A549 (cell line): ENCODE measurements around the gene MARS1. TPM values are rescaled to one million over a fixed set of nuclear protein-coding genes. Genes with fewer than 3 reads are reported as not detected.

Source experiments
- ATAC-seq, 2 experiments: fragments of 200-7000 bp in 1 of 2; fragments of >200 bp in 1 of 2; cut with Nextera tagmentation in 1 of 2; cut with Tn5 transposase in 1 of 2; 3 replicates each; pipeline versions ENCODE4 v1.8.0 to v1.9.1; 2018 to 2020; ENCODE audit warnings: mild to moderate bottlenecking in 1 of 2, moderate library complexity in 1 of 2
- CTCF ChIA-PET: fragments of 300-600 bp; sonication (Branson Sonifier 250); formaldehyde crosslinking; extraction: SDS; loops from one replicate; lab custom pipeline; 2021; ENCODE audit warnings: antibody characterized with exemption, inconsistent platforms; lab: Yijun Ruan, JAX
- POLR2A ChIA-PET: fragments of 350-600 bp; formaldehyde crosslinking; extraction: SDS; loops from one replicate; lab custom pipeline; 2021; ENCODE audit warnings: antibody characterized with exemption, inconsistent platforms; lab: Yijun Ruan, JAX
- DNase-seq, 2 experiments: peaks; one replicate each; pipeline versions ENCODE4 v3.0.0 to v3.0.0-alpha.2; 2011 to 2016; ENCODE audit warnings: low read depth in 1 of 2, low spot score in 1 of 2
- FAIRE-seq: peaks from 2 replicates; lab custom pipeline; 2011; peaks lifted over from hg19 to GRCh38; lab: Jason Lieb, UNC
- H3K27ac ChIP-seq, 2 experiments: fragments of >200 bp; sonication (Bioruptor Twin); formaldehyde crosslinking; 3 replicates each; pipeline ENCODE4 v1.5.1; 2016 to 2017
- H3K4me1 ChIP-seq: fragments of >200 bp; sonication (Bioruptor Twin); formaldehyde crosslinking; 3 replicates; pipeline ENCODE4 v1.6.1; 2016
- H3K4me2 ChIP-seq: fragments of >200 bp; sonication (Bioruptor Twin); formaldehyde crosslinking; 3 replicates; pipeline ENCODE4 v1.6.1; 2016
- H3K4me3 ChIP-seq: fragments of >200 bp; sonication (Bioruptor Twin); formaldehyde crosslinking; 3 replicates; pipeline ENCODE4 v1.5.1; 2016
- H3K9me3 ChIP-seq: fragments of >200 bp; sonication (Bioruptor Twin); formaldehyde crosslinking; 3 replicates; pipeline ENCODE4 v1.6.1; 2016
- CBX2 ChIP-seq: fragments of 200-600 bp; sonication (generic); IDR thresholded peaks from 2 replicates; pipeline ENCODE4 v1.6.1; 2016; ENCODE audit warnings: low read depth, mild to moderate bottlenecking, borderline replicate concordance
- CEBPB ChIP-seq, 2 experiments: fragments of >200 bp in 1 of 2; sonication (Bioruptor Twin) in 1 of 2; formaldehyde crosslinking in 1 of 2; IDR thresholded peaks; 2 replicates each; pipeline ENCODE4 v1.6.1; 2012 to 2016
- CHD4 ChIP-seq: fragments of 200-600 bp; sonication (generic); IDR thresholded peaks from 2 replicates; pipeline ENCODE4 v1.6.1; 2016; ENCODE audit warnings: antibody characterized with exemption, mild to moderate bottlenecking, borderline replicate concordance
- GATA3 ChIP-seq: IDR thresholded peaks from 2 replicates; pipeline ENCODE4 v1.6.1; 2012; ENCODE audit warnings: borderline replicate concordance
- HEYL ChIP-seq: fragments of 250-450 bp; sonication (Bioruptor Pico); IDR thresholded peaks from 2 replicates; pipeline ENCODE4 v1.8.0; 2021; ENCODE audit warnings: mild to moderate bottlenecking, moderate library complexity
- HOXB13 ChIP-seq: fragments of 250-450 bp; sonication (Bioruptor Pico); IDR thresholded peaks from 2 replicates; pipeline ENCODE4 v1.5.0; 2020; ENCODE audit warnings: low read depth, mild to moderate bottlenecking, moderate library complexity
- MAZ ChIP-seq: fragments of 150-350 bp; IDR thresholded peaks from 2 replicates; pipeline ENCODE4 v1.6.1; 2014; ENCODE audit warnings: antibody characterized with exemption, low read depth, low read length, borderline replicate concordance
- POLR2AphosphoS2 ChIP-seq: conservative IDR thresholded peaks from 2 replicates; pipeline ENCODE4 v1.6.1; 2012; ENCODE audit warnings: low read length, improper control_type of control experiment, inconsistent platforms
- RAD21 ChIP-seq, 2 experiments: fragments of >200 bp in 1 of 2; sonication (Bioruptor Twin) in 1 of 2; formaldehyde crosslinking in 1 of 2; IDR thresholded peaks in 1 of 2; conservative IDR thresholded peaks in 1 of 2; 2 replicates in 1 of 2; 3 replicates in 1 of 2; pipeline ENCODE4 v1.6.1; 2012 to 2018; ENCODE audit warnings: inconsistent platforms in 1 of 2
- SREBF2 ChIP-seq: fragments of 450-650 bp; IDR thresholded peaks from 2 replicates; pipeline ENCODE4 v1.6.1; 2014; ENCODE audit warnings: mild to moderate bottlenecking, moderate library complexity
- TP53 ChIP-seq: fragments of 250-450 bp; sonication (Bioruptor Pico); IDR thresholded peaks from 2 replicates; pipeline ENCODE4 v1.5.0; 2021; ENCODE audit warnings: mild to moderate bottlenecking, moderate library complexity
- ZC3H11A ChIP-seq: fragments of 450-650 bp; IDR thresholded peaks from 2 replicates; pipeline ENCODE4 v1.6.1; 2014; ENCODE audit warnings: antibody characterized with exemption, mild to moderate bottlenecking
- ZSCAN20 ChIP-seq: fragments of 250-450 bp; sonication (Bioruptor Pico); IDR thresholded peaks from 2 replicates; pipeline ENCODE4 v1.8.0; 2022; ENCODE audit warnings: mild to moderate bottlenecking, moderate library complexity
- WGBS: methylation state at CpG from one replicate; pipeline ENCODE4 v1.1.6; 2017; ENCODE audit errors: missing lambda C conversion rate; 5-methylcytosine and 5-hydroxymethylcytosine counted together
- polyA plus RNA-seq, 4 experiments: library from polyadenylated mRNA; depleted of rRNA in 3 of 4; stranded (reverse); fragments of >200 nt; fragmentation: RNase III in 1 of 4; extraction: RNeasy Plus Mini Kit Qiagen cat#74134 plus additional on column Dnase treatment in 1 of 4; gene quantifications; 2 replicates in 3 of 4; 3 replicates in 1 of 4; pipeline ENCODE4 v1.2.3, GENCODE V29; 2011 to 2017
- TF ChIP-seq, protein P1 (sequence below): fragments of 200-600 bp; sonication (generic); IDR thresholded peaks from 2 replicates; pipeline ENCODE4 v1.6.1; 2016; ENCODE audit warnings: antibody characterized with exemption, mild to moderate bottlenecking, moderate library complexity

The MARS1 gene
- polyA plus RNA-seq, 2 of the 4 experiments (the other 2 are of a cell fraction) = 227 to 372 TPM

DNA sequence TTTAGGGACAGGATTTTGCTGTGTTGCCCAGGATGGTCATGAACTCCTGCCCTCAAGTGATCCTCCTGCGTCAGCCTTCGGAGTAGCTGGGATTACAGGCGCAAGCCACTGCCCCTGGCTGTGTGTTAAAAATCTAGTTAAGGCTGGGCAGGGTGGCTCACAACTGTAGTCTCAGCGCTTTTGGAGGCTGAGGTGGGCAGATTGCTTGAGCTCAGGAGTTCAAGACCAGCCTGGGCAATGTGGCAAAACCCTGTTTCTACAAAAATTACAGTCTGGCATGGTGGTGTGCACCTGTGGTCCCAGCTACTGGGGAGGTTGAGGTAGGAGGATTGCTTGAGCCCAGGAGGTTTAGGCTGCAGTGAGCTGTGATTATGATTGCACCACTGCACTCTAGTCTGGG, 23.3 kb downstream of the MARS1 start:
- no peak overlapping the region for H3K27ac ChIP-seq
- WGBS = 91% methylated on average over 4 of the region's 4 CpGs

DNA sequence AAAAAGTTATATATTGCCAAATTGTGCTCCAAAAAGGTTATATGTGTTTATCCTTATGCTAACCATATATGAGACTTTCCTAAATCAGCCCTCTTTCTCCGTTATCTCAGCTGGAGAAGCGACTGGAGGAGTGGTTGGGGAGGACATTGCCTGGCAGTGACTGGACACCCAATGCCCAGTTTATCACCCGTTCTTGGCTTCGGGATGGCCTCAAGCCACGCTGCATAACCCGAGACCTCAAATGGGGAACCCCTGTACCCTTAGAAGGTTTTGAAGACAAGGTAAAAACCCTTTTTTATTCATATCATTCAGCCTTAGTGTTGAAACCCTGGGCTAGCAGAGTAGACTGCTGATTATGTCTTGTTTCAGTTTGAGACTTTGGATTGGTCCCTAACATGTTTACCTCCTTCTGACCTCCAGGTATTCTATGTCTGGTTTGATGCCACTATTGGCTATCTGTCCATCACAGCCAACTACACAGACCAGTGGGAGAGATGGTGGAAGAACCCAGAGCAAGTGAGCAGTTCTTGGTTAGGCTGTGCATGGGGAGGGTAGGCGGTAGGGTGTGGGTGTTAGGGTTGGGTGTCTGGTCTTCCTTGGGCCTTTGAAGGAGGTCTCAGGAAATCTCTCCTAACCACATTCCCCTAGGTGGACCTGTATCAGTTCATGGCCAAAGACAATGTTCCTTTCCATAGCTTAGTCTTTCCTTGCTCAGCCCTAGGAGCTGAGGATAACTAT, 23.9 kb downstream of the MARS1 start:
- CTCF ChIA-PET = interaction anchor here (0.6 to 2.1 kb wide), 5 partner anchors 9 to 205 kb away, joined by 3 to 11 read pairs (median 3); no protein-coding TSS in a partner anchor
- FAIRE-seq = no peak
- no peak overlapping the region for H3K4me3 ChIP-seq
- H3K9me3 ChIP-seq = no peaks in the 10 kb centered on the region
- DNase-seq = no peak
- 95% methylated on average over 7 of the region's 7 CpGs for WGBS
- no peak overlapping the region for H3K4me2 ChIP-seq
- no peak overlapping the region for H3K27ac ChIP-seq
- TF ChIP-seq POLR2AphosphoS2 = 0 out of 2 replicates have a peak, but pooled peaks have one; percentile 53
- TF ChIP-seq, protein P1, sequence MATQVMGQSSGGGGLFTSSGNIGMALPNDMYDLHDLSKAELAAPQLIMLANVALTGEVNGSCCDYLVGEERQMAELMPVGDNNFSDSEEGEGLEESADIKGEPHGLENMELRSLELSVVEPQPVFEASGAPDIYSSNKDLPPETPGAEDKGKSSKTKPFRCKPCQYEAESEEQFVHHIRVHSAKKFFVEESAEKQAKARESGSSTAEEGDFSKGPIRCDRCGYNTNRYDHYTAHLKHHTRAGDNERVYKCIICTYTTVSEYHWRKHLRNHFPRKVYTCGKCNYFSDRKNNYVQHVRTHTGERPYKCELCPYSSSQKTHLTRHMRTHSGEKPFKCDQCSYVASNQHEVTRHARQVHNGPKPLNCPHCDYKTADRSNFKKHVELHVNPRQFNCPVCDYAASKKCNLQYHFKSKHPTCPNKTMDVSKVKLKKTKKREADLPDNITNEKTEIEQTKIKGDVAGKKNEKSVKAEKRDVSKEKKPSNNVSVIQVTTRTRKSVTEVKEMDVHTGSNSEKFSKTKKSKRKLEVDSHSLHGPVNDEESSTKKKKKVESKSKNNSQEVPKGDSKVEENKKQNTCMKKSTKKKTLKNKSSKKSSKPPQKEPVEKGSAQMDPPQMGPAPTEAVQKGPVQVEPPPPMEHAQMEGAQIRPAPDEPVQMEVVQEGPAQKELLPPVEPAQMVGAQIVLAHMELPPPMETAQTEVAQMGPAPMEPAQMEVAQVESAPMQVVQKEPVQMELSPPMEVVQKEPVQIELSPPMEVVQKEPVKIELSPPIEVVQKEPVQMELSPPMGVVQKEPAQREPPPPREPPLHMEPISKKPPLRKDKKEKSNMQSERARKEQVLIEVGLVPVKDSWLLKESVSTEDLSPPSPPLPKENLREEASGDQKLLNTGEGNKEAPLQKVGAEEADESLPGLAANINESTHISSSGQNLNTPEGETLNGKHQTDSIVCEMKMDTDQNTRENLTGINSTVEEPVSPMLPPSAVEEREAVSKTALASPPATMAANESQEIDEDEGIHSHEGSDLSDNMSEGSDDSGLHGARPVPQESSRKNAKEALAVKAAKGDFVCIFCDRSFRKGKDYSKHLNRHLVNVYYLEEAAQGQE = no peak
- TF ChIP-seq, all 56 proteins: peak for 1
- ATAC-seq = no peak
- peaks cover 4% of the 10 kb centered on the region; the same call in 2 of the 3 replicates for H3K4me1 ChIP-seq
- POLR2A ChIA-PET = interaction anchor here (0.6 to 1.6 kb wide), 5 partner anchors 7 to 1684 kb away, joined by 3 to 5 read pairs (median 5); partner anchors contain the start of gene DDIT3

More for the DNA sequence above, 23.3 kb downstream of the MARS1 start:
- Histone ChIP-seq H3K4me1 (no peaks in the 10 kb centered on the region; the same call in 2 of the 3 replicates), H3K9me3 (no peaks in the 10 kb centered on the region), H3K4me3 (no peak overlapping the region)
- POLR2A ChIA-PET = interaction anchor here (0.6 to 1.6 kb wide), 4 partner anchors 8 to 1685 kb away, joined by 3 to 5 read pairs (median 5); no protein-coding TSS in a partner anchor
- no peak for DNase-seq
- FAIRE-seq = no peak
- CTCF ChIA-PET = interaction anchor here (0.6 to 2.1 kb wide), 5 partner anchors 8 to 72 kb away, joined by 3 to 11 read pairs (median 3); no protein-coding TSS in a partner anchor
- TF ChIP-seq HEYL (CRISPR knock-in tag) (no peak), HOXB13 (no peak), ZC3H11A (no peak)
- TF ChIP-seq, all 56 proteins: peak for 0
- H3K4me2 ChIP-seq = no peak overlapping the region
- no peak for ATAC-seq

DNA sequence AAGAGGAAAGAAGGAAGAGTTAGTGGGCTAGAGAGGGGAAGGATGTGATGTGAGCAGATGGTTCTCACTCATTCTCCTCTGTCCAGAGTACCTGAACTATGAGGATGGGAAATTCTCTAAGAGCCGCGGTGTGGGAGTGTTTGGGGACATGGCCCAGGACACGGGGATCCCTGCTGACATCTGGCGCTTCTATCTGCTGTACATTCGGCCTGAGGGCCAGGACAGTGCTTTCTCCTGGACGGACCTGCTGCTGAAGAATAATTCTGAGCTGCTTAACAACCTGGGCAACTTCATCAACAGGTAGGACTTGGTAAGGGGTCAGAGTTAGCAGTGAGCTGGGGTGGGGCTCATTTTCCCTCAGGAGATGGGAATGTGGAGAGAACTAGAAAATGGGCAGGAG, 24.8 kb downstream of the MARS1 start:
- H3K27ac ChIP-seq = no peak overlapping the region
- ChIA-PET POLR2A (interaction anchor here (0.8 kb wide), 1 partner anchor 8 kb away, joined by 3 read pairs; the partner anchor contains the start of gene DDIT3), CTCF (interaction anchor here (1.3 to 2.1 kb wide), 2 partner anchors 10 to 53 kb away, joined by 3 to 11 read pairs; no protein-coding TSS in a partner anchor)
- H3K4me3 ChIP-seq = no peak overlapping the region
- 92% methylated on average over 6 of the region's 6 CpGs for WGBS
- no peak overlapping the region for H3K4me2 ChIP-seq
- no peak for FAIRE-seq
- H3K4me1 ChIP-seq = peaks cover 13% of the 10 kb centered on the region
- TF ChIP-seq POLR2AphosphoS2 = 0 out of 2 replicates have a peak, but pooled peaks have one; percentile 40
- TF ChIP-seq, protein P1 = no peak
- DNase-seq = no peak
- H3K9me3 ChIP-seq = no peaks in the 10 kb centered on the region
- peak in 1 of 2 experiments; percentile 5; a peak in 1 of 6 replicates for ATAC-seq

DNA sequence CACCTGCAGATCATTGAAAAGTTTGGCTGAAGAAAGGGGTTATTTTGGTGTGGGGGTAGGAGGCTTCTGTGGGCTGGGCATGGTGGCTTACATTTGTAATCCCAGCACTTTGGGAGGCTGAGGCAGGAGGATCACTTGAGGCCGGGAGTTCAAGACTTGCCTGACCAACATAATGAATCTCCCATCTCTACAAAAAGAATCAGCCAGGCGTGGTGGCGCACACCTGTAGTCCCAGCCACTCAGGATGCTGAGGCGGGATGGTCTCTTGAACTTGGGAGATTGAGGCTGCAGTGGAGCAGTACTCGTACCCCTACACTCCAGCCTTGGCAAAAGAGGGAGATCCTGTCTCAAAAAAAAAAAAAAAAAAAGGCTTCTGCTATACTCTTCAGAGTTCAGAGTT, 25.4 kb downstream of the MARS1 start:
- Histone ChIP-seq H3K4me1 (peaks cover 19% of the 10 kb centered on the region), H3K27ac (no peak overlapping the region), H3K4me3 (no peak overlapping the region), H3K9me3 (no peaks in the 10 kb centered on the region), H3K4me2 (no peak overlapping the region)
- FAIRE-seq (no peak), ATAC-seq (no peak), DNase-seq (no peak)
- ChIA-PET CTCF (interaction anchor here (1.3 to 1.7 kb wide), 2 partner anchors 51 to 54 kb away, joined by 3 to 6 read pairs; no protein-coding TSS in a partner anchor), POLR2A (no interaction called here)
- WGBS = 97% methylated on average over 5 of the region's 5 CpGs
- TF ChIP-seq ZSCAN20 (CRISPR knock-in tag) (no peak), MAZ (no peak), SREBF2 (no peak), CEBPB (IDR thresholded peaks at IDR 0.05) (no peak), CBX2 (no peak), CHD4 (no peak), ZC3H11A (no peak), GATA3 (no peak), TP53 (CRISPR knock-in tag) (no peak), RAD21 (conservative IDR thresholded peaks at IDR 0.05 in 1 of 2, IDR thresholded peaks at IDR 0.05 in 1 of 2) (no peak)
- TF ChIP-seq, protein P1 = no peak
